CD14-positive monocyte (primary cell): ENCODE results near the gene SMARCC1. TPM values are rescaled to one million over a fixed set of nuclear protein-coding genes. Genes with fewer than 3 reads are reported as not detected.
A peak's percentile ranks its signal among the peaks of the same experiment; 100 is the strongest.

Source experiments
- DNase-seq, 3 donors: peaks; one replicate each; pipeline ENCODE4 v3.0.0-alpha.2; 2011 to 2022
- H2AFZ ChIP-seq: 2 replicates; pipeline ENCODE4 v1.6.0; 2012; ENCODE audit warnings: mild to moderate bottlenecking, low read depth, low read length, inconsistent platforms; ENCODE audit not compliant: insufficient read depth, poor library complexity, severe bottlenecking
- H3K27ac ChIP-seq, 2 donors: 1 replicate in 1 of 2; 2 replicates in 1 of 2; pipeline ENCODE4 v1.5.1; 2012 to 2013; ENCODE audit warnings: low read length in 2 of 2, control low read depth in 1 of 2, inconsistent platforms in 1 of 2, low read depth in 1 of 2, mild to moderate bottlenecking in 1 of 2
- H3K27me3 ChIP-seq, 2 donors: one replicate each; pipeline versions ENCODE4 v1.6.0 to v1.6.1; 2011 to 2013; ENCODE audit warnings: low read length in 2 of 2; ENCODE audit not compliant: control insufficient read depth in 2 of 2, insufficient read depth in 2 of 2
- H3K36me3 ChIP-seq, 2 donors: replicated peaks in 1 of 2; 1 replicate in 1 of 2; 2 replicates in 1 of 2; pipeline versions ENCODE4 v1.5.1 to v1.6.1; 2012 to 2013; ENCODE audit warnings: low read length in 2 of 2, control low read depth in 1 of 2, inconsistent platforms in 1 of 2, mild to moderate bottlenecking in 1 of 2; ENCODE audit not compliant: insufficient read depth in 2 of 2, control insufficient read depth in 1 of 2
- H3K4me1 ChIP-seq, 2 donors: 1 replicate in 1 of 2; 2 replicates in 1 of 2; pipeline versions ENCODE4 v1.5.1 to v1.6.1; 2012 to 2013; ENCODE audit warnings: low read length in 2 of 2, control low read depth in 1 of 2, inconsistent platforms in 1 of 2, mild to moderate bottlenecking in 1 of 2, moderate library complexity in 1 of 2; ENCODE audit not compliant: insufficient read depth in 2 of 2, control insufficient read depth in 1 of 2
- H3K4me2 ChIP-seq: replicated peaks from 2 replicates; pipeline ENCODE3; 2012; ENCODE audit warnings: low read length, moderate library complexity, mild to moderate bottlenecking; ENCODE audit not compliant: poor library complexity, severe bottlenecking; ENCODE audit errors: extremely low read depth
- H3K4me3 ChIP-seq, 3 experiments: fragments of 200-600 bp in 1 of 3; sonication (generic) in 1 of 3; replicated peaks in 1 of 3; 1 replicate in 2 of 3; 2 replicates in 1 of 3; pipeline ENCODE4 v1.5.1; 2011 to 2013; ENCODE audit warnings: low read length in 3 of 3, mild to moderate bottlenecking in 3 of 3, control low read depth in 2 of 3, low read depth in 2 of 3, inconsistent platforms in 1 of 3, moderate library complexity in 1 of 3
- H3K79me2 ChIP-seq: 2 replicates; pipeline ENCODE4 v1.6.0; 2012; ENCODE audit warnings: mild to moderate bottlenecking, control low read depth, inconsistent platforms, low read length, moderate library complexity; ENCODE audit not compliant: insufficient read depth
- H3K9ac ChIP-seq: 2 replicates; pipeline ENCODE4 v1.6.0; 2017; ENCODE audit warnings: low read length, mild to moderate bottlenecking; ENCODE audit not compliant: insufficient read depth, poor library complexity, severe bottlenecking
- H3K9me3 ChIP-seq, 2 donors: replicated peaks in 1 of 2; 1 replicate in 1 of 2; 2 replicates in 1 of 2; pipeline versions ENCODE4 v1.5.1 to v1.6.1; 2012 to 2013; ENCODE audit warnings: low read length in 2 of 2, control low read depth in 1 of 2; ENCODE audit not compliant: control insufficient read depth in 1 of 2, insufficient read depth in 1 of 2
- H4K20me1 ChIP-seq: 2 replicates; pipeline ENCODE4 v1.6.0; 2012; ENCODE audit warnings: mild to moderate bottlenecking, low read length, control low read depth, moderate library complexity; ENCODE audit not compliant: insufficient read depth
- H3K27ac Mint-ChIP-seq, 7 donors: one replicate each; pipeline ENCODE4 v1.8.0; 2020; ENCODE audit warnings: mild to moderate bottlenecking in 7 of 7, mixed read lengths in 7 of 7, moderate library complexity in 6 of 7, inconsistent platforms in 2 of 7
- H3K27me3 Mint-ChIP-seq, 3 donors: one replicate each; pipeline ENCODE4 v1.8.0; 2021 to 2022; ENCODE audit warnings: low read depth in 3 of 3, mild to moderate bottlenecking in 3 of 3, mixed read lengths in 3 of 3, moderate library complexity in 3 of 3, inconsistent platforms in 1 of 3
- H3K36me3 Mint-ChIP-seq, 2 donors: one replicate each; pipeline ENCODE4 v1.8.0; 2020; ENCODE audit warnings: mixed read lengths in 2 of 2, inconsistent platforms in 1 of 2, mild to moderate bottlenecking in 1 of 2
- H3K4me1 Mint-ChIP-seq: one replicate; pipeline ENCODE4 v1.8.0; 2020; ENCODE audit warnings: mild to moderate bottlenecking, mixed read lengths
- H3K4me3 Mint-ChIP-seq, 2 donors: one replicate each; pipeline ENCODE4 v1.8.0; 2020; ENCODE audit warnings: mild to moderate bottlenecking in 2 of 2, mixed read lengths in 2 of 2, moderate library complexity in 1 of 2
- H3K9me3 Mint-ChIP-seq, 7 donors: one replicate each; pipeline ENCODE4 v1.8.0; 2020 to 2022; ENCODE audit warnings: mixed read lengths in 7 of 7, mild to moderate bottlenecking in 6 of 7, moderate library complexity in 6 of 7, inconsistent platforms in 2 of 7
- WGBS: methylation state at CpG from one replicate; pipeline ENCODE4 v1.1.5; 2013; ENCODE audit warnings: missing lambda C conversion rate; ENCODE audit not compliant: insufficient coverage; 5-methylcytosine and 5-hydroxymethylcytosine counted together
- intact Hi-C, 2 donors: fragments of 100-400 bp; cut with micrococcal nuclease; formaldehyde crosslinking; loops; one replicate each; pipeline versions ENCODE4 v1.15.0 to v1.15.1; 2023
- polyA plus RNA-seq, 3 donors: library from polyadenylated mRNA; depleted of rRNA in 1 of 3; unstranded in 2 of 3; stranded (reverse) in 1 of 3; fragments of 300-500 nt in 2 of 3; fragments of >200 nt in 1 of 3; fragmentation: Illumina TruSeq in 2 of 3; gene quantifications; 1 replicate in 2 of 3; 2 replicates in 1 of 3; pipeline ENCODE4 v1.2.3, GENCODE V29; 2012 to 2021
- small RNA-seq: library from RNA; depleted of rRNA; stranded (forward); fragments of <200 nt; gene quantifications from one replicate; pipeline ENCODE3, GENCODE V24; 2012; ENCODE audit warnings: low read depth; ENCODE audit not compliant: insufficient read length
- TF ChIP-seq, protein P1 (sequence below): fragments of 200-600 bp; IDR thresholded peaks from one replicate; pipeline ENCODE4 v1.8.0; 2022; ENCODE audit warnings: antibody characterized with exemption, mild to moderate bottlenecking

Gene SMARCC1
- polyA plus RNA-seq, 3 donors, result 8.8 to 33.5 (median 20.5) TPM

DNA sequence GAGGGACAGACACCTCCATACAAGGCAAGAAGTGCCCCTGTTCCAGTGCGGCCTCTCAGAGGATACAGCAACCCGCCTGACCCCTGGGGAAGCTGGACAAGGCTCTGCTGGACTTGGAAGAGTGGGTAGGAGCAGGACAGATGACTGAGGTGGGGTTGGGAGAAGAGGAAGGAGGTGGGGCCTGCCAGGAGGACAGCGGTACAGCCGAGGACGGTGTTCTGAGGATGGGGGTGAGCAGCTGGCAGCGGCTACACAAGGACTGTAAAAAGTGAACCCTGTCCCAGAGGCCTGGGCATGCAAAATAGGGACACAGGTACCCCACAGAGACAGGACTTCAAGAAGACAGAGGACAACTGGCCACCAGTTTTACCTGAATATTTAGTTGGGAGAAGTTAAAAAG lies 244.7 kb downstream of the SMARCC1 start:
- Mint-ChIP-seq H3K9me3 (peaks cover 0 to 3% (median 0%) of the 10 kb centered on the region in 7 donors), H3K27ac (peak overlapping the region in 1 of 7 donors; percentile 35), H3K4me3 (no peak overlapping the region), H3K27me3 (peaks cover 5 to 13% (median 9%) of the 10 kb centered on the region in 3 donors), H3K4me1 (no peaks in the 10 kb centered on the region), H3K36me3 (no peaks in the 10 kb centered on the region)
- DNase-seq, result no peak
- 93% methylated on average over 5 of the region's 6 CpGs for WGBS
- H4K20me1 ChIP-seq, result no peaks in the 10 kb centered on the region
- no peaks in the 10 kb centered on the region for H3K9me3 ChIP-seq
- TF ChIP-seq, protein P1, sequence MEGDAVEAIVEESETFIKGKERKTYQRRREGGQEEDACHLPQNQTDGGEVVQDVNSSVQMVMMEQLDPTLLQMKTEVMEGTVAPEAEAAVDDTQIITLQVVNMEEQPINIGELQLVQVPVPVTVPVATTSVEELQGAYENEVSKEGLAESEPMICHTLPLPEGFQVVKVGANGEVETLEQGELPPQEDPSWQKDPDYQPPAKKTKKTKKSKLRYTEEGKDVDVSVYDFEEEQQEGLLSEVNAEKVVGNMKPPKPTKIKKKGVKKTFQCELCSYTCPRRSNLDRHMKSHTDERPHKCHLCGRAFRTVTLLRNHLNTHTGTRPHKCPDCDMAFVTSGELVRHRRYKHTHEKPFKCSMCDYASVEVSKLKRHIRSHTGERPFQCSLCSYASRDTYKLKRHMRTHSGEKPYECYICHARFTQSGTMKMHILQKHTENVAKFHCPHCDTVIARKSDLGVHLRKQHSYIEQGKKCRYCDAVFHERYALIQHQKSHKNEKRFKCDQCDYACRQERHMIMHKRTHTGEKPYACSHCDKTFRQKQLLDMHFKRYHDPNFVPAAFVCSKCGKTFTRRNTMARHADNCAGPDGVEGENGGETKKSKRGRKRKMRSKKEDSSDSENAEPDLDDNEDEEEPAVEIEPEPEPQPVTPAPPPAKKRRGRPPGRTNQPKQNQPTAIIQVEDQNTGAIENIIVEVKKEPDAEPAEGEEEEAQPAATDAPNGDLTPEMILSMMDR, result no peak
- H3K27me3 ChIP-seq, result no peaks in the 10 kb centered on the region
- no peaks in the 10 kb centered on the region for H3K79me2 ChIP-seq
- H3K4me3 ChIP-seq, result no peak overlapping the region
- no peak overlapping the region for H3K9ac ChIP-seq
- no peak overlapping the region for H3K27ac ChIP-seq
- no peak overlapping the region for H3K4me2 ChIP-seq
- intact Hi-C loops, result no loop called here
- no peaks in the 10 kb centered on the region for H3K4me1 ChIP-seq
- no peak overlapping the region for H2AFZ ChIP-seq
- no peaks in the 10 kb centered on the region for H3K36me3 ChIP-seq

DNA sequence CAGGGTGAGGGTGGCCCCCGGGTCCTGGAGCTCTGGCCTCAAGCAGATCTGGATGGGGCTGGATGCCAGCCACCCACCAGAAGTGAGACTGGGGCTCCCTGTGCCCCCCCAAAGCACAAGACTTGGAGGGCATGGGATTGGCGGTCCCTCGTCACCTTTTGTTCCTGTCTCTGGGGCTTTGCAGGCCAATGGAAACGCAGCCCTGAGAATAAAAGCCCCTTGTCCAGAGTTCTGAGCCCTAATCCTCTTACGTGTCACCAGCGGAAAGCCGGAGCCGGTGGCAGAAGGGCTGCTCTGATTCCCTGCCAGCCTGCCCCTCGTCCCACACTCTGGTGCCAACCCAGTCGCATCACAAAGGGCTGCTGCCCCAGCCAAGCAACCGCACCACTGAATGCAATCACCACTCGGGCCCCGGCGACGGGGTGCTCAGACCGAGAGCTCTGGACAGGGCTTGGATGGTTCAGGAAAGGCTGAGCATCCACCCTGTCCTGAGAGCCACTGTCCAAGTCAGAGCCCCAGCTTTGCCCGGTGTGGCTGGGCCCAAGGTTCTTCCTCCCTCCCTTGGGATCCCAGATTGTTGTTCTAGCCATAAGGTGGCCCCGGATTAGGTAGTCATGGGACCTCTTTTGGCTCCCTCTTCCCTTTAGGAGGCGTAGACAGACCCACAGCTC lies 245.3 kb downstream of the SMARCC1 start:
- no peak for DNase-seq
- TF ChIP-seq, protein P1, result no peak
- Histone ChIP-seq H3K27me3 (no peaks in the 10 kb centered on the region), H3K36me3 (no peaks in the 10 kb centered on the region), H2AFZ (no peak overlapping the region), H3K4me2 (no peak overlapping the region), H3K9ac (no peak overlapping the region), H3K9me3 (no peaks in the 10 kb centered on the region), H3K4me3 (no peak overlapping the region), H3K79me2 (no peaks in the 10 kb centered on the region), H4K20me1 (no peaks in the 10 kb centered on the region), H3K4me1 (no peaks in the 10 kb centered on the region), H3K27ac (no peak overlapping the region)
- Mint-ChIP-seq H3K9me3 (peaks cover 0 to 3% (median 0%) of the 10 kb centered on the region in 7 donors), H3K4me3 (no peak overlapping the region), H3K27me3 (peaks cover 4 to 15% (median 9%) of the 10 kb centered on the region in 3 donors), H3K4me1 (no peaks in the 10 kb centered on the region), H3K27ac (no peak overlapping the region), H3K36me3 (no peaks in the 10 kb centered on the region)
- intact Hi-C loops, result no loop called here
- WGBS, result 95% methylated on average over 17 of the region's 19 CpGs

Small RNA genes within 50 kb of the gene (small RNA-seq; reads per million reads assigned to genes)
- not detected for gene RF02271
- not detected for gene RN7SL870P

Other genes with a start within 250 kb of the SMARCC1 start
- gene CSPG5, start 203.0 kb downstream of the SMARCC1 start, polyA plus RNA-seq, result not detected
- 10 to 100 TPM; 19.4 to 43.9 (median 20.1) TPM for gene DHX30, start 21.2 kb upstream of the SMARCC1 start, polyA plus RNA-seq
- 10 to 100 TPM in 2 of 3 donors, 1 to 10 TPM in 1; 6.2 to 24.1 (median 18.4) TPM for gene MAP4, start 234.5 kb upstream of the SMARCC1 start, polyA plus RNA-seq